HG03060 (cell line): ENCODE results near the gene NDUFAF4.

Experiments
- ATAC-seq: cut with Tn5 transposase; IDR thresholded peaks from one replicate; pipeline ENCODE4 v1.9.1; 2021; ENCODE audit warnings: low read depth, moderate number of reproducible peaks; ENCODE audit not compliant: unreplicated experiment

The NDUFAF4 gene

DNA sequence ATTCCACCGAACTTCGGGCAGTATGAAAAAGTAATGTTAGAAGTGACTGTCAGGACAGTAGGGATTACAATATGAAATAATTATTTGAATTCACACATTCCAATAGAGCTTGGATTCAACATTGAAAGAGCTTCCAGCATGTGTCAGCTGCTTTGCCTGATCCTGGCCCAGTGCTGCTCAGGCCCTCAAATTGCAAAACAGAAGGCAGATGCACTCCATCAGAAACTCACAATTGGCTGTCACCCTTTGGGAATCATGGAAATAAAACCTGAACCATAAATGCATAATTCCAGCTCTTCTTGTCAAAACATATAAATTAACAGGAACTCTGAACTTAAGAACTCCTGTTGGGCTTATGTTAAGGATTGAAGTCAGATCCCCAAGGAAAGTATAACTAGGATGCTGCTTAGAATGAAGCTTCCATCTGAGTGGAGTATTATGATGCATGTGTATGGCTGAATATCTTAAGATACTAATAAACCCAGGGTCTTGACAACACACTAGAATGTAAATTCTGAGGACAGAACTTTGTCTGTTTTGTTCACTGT lies 1.8 kb upstream of the NDUFAF4 start:
- ATAC-seq: no peak

DNA sequence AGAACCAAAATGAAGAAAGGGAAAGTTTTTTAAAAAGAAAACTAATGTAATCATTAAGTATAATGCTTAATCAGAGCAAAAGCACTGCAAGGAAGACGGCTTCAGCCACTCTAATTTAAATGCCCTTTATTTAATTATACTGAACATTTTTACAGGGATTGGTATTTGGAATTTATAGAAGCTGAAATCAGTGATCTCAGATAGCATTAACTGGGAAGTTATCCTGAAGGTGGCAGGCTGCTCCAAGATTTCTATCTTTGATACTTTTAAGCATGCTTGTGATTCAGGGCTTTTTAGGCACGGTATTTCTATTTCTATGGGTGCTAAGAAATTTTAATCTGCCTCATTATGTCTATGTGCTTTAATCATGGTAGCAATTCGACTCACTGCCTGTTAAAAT lies 1.3 kb upstream of the NDUFAF4 start:
- no peak for ATAC-seq

DNA sequence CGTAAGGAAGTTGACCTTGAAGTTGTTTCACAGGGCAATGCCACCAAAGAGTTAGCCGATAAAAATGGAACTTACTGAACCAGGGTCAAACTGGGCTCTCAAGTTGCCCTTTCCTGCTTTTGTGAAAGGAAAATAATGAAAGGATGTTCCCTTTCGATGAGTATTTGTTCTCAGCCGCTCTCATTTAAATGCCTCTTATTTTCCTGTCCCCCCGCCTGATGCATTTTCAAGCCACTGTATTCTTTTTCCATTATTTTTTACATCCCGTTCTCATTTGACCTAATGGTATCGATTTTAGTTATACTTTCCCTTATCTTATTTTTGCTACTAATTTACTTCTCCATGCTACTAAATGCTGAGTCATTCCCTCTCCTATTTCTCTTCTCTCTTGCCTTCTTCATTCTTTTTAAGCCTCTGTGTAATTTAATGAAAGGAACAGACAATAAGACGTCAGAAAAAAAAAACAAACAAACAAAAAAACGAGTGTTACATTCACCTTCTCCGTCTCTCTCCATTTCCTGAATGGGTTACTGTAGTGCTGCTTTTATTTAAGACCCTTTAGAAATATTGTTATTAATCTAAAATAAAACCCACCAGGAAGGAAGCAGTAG lies 655 bp upstream of the NDUFAF4 start:
- no peak for ATAC-seq

DNA sequence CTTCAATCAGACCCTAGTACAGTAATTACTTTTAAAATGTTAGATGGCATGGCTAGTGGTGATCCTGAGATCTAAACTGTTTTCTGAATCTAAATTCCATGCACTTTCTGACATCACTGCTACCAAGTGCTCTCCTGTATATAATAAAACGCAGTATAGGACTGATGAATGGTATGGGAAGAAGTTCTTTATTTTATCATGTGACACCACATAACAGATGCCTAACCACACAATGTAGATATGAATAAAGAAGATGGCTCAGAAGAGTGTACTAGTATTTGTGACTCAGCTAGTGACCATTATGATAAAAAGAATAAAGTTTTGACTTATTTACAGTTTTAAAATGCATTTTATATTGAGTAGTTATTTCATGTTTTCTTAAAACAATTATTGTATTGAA lies 8.5 kb downstream of the NDUFAF4 start:
- ATAC-seq: no peak

DNA sequence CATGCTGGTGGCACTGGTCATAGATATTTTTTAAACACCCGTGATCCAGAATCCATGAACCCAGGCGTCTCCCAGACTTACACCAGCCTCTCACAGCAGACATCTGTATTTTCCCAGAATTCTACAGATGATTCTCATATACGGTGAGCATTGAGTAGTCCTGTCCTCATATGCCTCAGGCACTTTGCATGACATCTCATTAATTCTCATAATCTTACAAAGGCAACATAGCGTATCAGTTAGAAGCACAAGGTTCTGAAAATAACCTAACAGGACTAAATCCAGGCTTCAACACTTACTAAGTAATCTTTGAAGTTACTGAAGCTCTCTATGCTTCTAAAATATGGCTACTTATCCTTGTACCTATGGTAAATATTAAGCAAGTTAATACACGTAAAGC lies 8.9 kb downstream of the NDUFAF4 start:
- ATAC-seq: no peak

DNA sequence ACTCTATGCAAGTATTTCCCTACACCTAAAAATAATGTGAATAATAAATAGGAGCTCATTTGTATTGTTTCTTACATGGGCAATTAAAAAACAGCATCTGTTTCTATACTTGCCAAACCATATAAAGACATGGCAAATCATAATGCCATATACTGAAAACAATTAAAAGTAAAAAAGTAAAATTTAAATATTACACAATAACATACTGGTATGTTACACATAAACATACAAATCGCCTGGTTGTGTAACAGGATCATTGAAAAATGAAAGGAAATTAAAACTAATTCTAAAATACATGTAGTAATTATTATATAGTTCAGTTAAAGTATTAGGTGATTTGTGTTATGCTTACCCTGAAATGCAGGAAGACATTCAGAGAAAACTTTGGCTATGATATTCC lies 11.2 kb downstream of the NDUFAF4 start:
- no peak for ATAC-seq

DNA sequence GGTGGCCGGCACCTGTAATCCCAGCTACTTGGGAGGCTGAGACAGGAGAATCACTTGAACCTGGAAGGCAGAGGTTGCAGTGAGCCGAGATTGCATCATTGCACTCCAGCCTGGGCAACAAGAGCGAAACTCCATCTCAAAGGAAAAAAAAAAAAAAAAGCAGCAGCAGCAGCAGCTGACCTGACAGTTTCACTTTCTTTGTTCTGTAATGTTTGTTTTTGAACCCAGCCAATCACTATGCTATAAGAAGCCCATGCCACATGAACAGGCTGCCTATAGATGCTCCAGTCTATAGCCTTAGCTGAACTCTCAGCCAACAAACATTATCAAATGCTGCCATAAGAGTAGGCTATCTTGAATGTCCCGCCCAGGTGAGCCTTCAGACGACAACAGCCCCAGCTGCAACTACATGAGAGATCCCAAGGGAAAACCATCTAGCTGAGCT lies 12.5 kb downstream of the NDUFAF4 start:
- peak; percentile 83 for ATAC-seq

DNA sequence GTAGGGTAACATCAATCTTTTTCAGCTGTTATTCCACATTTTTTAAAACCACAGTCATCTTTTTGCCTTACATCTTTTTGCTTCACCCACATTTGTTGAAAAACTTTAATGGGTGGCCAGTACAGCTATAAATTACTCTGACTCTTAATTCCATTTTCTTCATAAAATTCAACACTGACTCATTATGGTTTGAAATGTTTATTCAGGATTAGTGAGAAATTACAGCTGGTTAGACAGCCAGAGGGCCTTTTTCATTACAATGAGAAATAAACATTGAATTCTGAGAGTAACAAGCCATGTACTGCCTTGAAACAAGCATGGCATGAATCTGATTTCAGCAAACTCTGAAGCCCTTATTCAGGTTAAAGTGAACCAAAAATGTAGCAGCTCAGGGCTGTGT lies 19.5 kb downstream of the NDUFAF4 start:
- ATAC-seq: no peak

DNA sequence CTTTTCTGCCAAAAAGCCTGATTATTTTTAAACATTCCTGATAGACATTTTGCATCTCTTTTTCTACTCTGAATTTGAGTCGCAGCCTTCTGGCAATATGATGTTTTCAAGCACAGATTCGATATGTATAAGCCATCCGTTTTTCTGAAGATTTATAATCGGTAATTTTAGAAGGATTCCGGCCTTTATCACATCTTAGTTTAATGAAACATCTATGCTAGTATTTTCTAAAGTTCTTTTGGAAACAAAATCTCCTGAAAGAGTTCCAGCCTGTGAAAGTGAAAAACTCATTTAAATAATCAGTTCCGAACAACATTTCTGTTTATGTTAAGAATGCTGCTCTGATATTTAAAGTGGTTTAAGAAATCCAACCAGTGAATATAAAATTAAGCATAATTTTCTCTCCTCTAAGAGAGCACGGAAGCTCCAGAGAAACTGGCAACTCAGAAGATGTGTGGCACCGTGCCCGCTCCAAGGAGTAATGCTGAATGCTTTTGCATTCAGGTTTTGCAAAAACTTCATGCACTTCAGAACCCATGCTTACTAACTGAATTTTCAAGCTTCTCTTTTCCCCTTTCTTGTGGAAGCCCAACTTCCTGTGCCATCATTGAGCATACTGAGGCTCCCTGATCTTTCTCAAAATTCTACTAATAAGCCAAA lies 20.7 kb downstream of the NDUFAF4 start:
- ATAC-seq: no peak

DNA sequence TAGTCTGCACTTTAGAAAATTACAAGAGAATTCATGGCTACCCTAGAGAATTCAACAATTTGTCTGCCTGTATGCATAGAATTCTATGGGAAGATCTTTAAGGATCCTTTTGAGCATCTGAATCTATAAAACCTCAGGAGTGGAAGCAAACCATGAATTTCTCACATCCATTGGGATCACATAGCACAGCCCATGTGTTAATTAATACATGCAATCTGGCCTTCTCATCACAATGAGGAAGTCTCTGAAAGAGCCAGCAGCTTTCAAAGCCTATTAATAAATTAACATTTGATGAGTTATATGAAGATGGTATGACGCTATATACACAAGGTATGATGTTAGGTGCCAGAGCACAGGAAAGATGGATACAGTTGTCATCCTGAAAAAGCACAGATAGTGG lies 24.7 kb downstream of the NDUFAF4 start:
- ATAC-seq: no peak

DNA sequence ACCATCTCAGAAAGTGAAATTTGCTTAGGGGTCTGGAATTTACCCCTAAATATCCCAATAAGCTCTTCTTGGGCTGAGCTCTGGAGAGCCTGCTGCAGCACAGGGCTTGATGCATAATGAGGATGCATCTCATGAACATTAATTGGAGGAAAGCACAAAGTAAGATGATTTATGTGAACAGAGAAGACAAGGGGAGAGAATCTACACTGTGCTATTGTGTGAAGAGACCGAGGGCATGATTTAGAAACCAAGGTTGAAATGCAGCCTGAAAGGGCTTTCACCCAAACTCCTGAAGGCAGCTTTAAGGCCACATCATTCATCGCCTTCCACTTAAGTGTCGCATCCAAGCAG lies 32.7 kb downstream of the NDUFAF4 start:
- ATAC-seq: no peak

DNA sequence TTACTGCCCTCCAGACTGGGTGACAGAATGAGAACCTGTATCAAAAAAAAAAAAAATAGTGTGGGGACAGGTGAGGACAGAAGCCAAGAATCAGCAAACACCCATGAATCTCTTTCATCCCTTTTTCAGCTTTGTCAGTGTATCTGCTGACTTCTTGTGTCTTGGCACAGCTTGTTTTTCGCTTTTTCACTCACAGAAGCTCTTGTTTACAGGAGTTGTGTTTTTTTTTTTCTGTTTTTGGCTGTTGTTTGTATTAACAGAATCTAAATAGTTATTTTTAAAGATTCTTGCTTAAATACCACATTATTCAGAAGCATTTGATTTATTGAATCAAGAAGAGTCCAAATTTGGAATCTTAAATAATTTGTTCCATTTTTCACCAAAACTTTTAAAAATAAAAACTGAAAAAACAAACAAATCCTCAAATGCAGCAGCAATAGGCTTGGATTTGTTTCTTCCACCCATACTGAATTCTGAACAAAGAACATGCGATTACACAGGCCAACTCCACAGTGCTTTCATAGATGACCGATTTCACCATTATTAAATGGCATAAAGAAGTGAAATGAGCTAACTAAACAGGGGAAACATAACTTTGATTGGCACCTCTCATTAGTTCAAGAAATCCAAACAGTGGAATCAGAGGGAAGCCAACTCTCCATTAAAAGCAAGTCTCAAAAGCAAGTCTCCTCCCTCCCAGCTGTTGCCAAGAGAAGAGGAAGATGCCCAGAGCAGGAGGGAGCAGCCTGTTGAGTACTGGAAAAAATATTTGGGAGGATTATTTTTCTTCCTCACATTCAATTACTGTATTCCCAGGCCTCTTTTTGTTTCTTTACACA lies 33.3 kb downstream of the NDUFAF4 start:
- no peak for ATAC-seq

DNA sequence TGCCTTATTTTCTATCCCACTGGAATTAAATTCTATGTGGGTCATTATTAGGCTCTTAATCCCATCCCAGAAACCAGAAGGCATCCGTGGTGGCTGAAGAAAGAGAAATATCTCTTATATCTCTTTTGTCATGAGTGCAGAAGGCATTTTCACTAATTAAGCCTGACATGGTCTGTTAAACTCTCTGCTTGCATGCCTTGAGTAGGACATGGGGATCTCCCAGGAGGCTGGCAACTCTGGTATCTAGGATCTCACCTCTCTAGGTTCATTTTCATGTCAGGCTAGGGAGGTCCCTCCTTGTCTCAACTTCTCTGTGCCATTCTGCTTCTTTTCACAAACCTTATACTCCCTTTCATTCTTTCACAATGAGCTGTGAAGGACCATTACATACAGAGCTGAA lies 35.1 kb downstream of the NDUFAF4 start:
- ATAC-seq: no peak

DNA sequence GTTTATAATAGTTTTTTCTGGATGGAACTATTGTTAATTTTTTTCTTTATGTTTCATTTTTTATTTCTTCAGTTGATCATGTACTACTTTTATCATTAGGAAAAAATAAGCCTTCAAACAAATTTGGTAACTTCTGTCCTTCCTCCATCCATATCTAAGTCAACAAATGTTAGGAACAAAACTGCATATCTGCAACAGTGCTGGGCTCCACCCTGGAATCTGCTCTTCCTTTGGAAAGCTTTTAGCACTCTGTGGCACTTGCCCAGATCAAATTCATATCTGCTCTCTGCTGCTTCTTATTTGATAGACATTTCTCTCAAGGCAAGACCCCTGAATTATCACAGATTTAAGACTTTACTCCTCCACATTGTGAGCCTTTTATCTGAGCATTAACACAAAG lies 36.1 kb downstream of the NDUFAF4 start:
- no peak for ATAC-seq

DNA sequence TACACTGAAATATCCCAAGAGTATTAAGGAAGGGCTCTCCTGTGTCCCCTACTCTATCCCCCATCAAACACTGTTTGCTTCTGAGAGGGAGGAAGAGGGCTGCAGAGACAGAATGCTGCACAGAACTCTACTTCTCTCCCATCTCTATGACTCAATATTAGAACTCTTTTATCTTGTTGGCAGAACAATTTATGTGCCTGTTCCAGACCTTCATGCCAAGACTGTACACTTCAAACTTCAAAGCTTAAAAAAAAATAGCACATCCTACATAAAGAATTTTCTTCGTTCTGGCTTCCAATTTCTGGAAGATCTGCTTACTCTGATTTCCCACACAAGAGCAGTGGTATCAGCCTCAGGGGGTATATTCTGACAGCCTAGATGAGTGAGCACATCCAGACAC lies 40.8 kb downstream of the NDUFAF4 start:
- ATAC-seq: no peak

DNA sequence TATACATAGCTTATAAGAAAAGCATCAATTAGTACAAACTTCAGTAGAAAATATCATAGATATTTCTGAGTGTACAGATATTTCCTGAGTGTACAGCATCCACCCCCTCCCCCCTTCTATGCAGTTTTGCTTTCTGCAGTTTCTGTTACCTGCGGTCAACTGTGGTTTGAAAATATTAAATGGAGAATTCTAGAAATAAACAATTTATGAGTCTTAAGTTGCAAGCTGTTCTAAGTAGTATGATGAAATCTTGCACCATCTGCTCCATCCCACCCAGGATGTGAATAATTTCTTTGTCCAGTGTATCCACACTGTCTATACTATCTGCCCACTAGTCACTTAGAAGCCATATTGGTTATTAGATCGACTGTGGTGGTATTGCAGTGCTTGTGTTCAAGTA lies 44.6 kb downstream of the NDUFAF4 start:
- no peak for ATAC-seq

DNA sequence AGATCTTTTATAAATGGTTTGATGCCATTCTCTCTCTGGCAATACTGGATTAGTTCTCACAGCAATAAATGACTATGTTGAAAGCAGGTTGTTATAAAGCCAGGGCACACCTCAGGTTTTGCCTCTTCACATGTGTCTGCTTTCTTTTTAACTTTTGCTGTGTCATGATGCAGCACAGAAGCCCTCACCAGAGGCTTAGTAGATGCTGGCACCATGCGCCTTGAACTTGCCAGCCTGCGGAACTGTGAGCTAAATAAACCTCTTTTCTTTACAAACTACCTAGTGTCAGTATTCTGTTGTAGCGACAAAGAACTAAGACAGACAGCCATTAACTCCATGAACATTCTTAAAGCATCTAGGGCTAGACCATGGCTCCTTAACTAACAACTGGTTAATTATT lies 45.1 kb downstream of the NDUFAF4 start:
- ATAC-seq: no peak

DNA sequence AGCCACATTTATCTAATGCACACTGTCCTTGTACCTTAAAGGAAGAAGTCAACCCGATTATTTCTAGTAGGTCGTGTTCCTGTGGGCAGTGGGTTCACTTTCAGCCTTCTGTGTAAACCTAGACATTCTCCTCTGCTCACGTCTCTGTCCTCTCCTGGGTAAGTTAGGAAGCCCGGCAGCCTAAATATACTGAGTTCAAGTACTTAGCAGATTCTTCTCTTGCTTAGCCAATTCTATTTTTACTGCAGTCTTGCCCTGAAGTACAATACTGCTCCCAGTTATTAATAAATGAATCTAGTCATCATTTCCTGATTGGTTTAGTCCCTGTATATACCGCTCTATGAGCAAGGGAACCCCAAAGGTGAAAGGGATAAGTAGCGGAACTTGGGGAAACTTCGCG lies 45.8 kb downstream of the NDUFAF4 start:
- no peak for ATAC-seq

DNA sequence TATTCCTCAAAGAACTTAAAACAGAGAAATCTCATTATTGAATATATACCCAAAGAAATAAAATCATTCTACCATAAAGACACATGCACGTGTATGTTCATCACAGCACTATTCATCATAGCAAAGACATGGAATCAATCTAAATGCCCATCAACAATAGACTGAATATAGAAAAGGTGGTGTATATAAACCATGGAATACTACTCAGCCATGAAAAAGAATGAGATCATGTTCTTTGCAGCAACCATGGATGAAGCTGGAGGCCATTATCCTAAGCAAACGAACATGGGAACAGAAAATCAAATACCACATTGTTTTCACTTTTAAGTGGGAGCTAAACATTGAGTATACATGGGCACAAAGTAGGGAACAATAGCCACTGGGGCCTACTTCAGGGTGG lies 48.1 kb downstream of the NDUFAF4 start:
- no peak for ATAC-seq

DNA sequence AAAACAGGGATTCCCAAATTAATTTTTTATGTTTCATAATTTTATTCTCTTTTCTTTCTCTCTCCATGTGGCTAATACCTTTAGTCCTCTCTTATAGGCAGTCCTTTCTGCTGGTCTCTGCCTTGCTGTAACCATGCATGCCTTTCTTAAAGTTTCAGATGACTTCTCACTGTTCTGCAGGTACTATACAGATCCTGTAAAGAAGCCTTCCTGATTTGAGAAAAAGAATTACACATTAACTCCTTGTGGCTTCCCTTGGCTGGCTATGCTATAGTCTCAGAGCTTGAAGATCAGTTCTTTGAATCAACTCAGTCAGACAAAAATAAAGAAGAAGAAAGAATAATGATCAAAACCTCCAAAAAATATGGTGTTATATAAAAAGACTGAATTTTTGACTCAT lies 53.2 kb downstream of the NDUFAF4 start:
- ATAC-seq: peak; percentile 68

DNA sequence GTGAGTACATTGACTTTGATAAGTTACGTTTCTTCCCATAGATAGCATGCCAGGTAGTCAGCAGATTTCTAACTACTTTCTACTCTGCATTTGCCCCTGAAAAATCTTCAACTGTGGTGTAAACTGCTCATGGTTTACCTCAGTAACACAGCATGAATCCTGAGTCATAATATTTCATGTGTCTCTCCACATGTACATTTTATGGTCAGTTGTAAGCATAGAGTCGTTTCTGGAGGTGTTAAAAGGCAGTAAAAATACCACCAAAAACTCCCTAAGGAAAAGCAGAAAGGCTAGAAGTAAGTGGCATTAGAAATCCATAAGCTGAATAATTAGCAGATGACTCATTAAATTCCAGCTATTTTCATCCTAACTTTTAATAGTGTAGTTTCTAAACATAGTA lies 56.3 kb downstream of the NDUFAF4 start:
- ATAC-seq: no peak
